Neural crest cell (in vitro differentiated cells): ENCODE data around the gene C1R. TPM values are rescaled to one million over a fixed set of nuclear protein-coding genes. Genes with fewer than 3 reads are reported as not detected.

Experiments
- DNase-seq: peaks from one replicate; pipeline ENCODE4 v3.0.0; 2021; ENCODE audit warnings: low read depth, mixed read lengths, low spot score
- H3K27ac Mint-ChIP-seq: one replicate; pipeline ENCODE4 v1.8.0; 2021; ENCODE audit warnings: mild to moderate bottlenecking, mixed read lengths; ENCODE audit not compliant: unreplicated experiment
- H3K27me3 Mint-ChIP-seq: 2 replicates; pipeline ENCODE4 v1.8.0; 2021; ENCODE audit warnings: low read depth, mild to moderate bottlenecking, mixed read lengths
- H3K36me3 Mint-ChIP-seq: 2 replicates; pipeline ENCODE4 v1.8.0; 2021; ENCODE audit warnings: low read depth, mild to moderate bottlenecking, mixed read lengths
- H3K4me1 Mint-ChIP-seq: 2 replicates; pipeline ENCODE4 v1.8.0; 2021; ENCODE audit warnings: mixed read lengths
- H3K4me3 Mint-ChIP-seq: one replicate; pipeline ENCODE4 v1.8.0; 2021; ENCODE audit warnings: mild to moderate bottlenecking, mixed read lengths
- H3K9me3 Mint-ChIP-seq: 2 replicates; pipeline ENCODE4 v1.8.0; 2021; ENCODE audit warnings: mixed read lengths
- CTCF ChIP-seq: fragments of 200-600 bp; sonication (generic); conservative IDR thresholded peaks from 2 replicates; pipeline ENCODE4 v1.5.0; 2021; ENCODE audit warnings: antibody characterized with exemption, mild to moderate bottlenecking
- total RNA-seq: library from RNA; stranded (reverse); gene quantifications from 2 replicates; pipeline ENCODE4 v1.2.1, GENCODE V29; 2021

Gene C1R
- total RNA-seq, 1 donor from 2014 or later, result 4.0 TPM

- H3K4me3 Mint-ChIP-seq, result no peak overlapping the region
- no peak overlapping the region for H3K27ac Mint-ChIP-seq
- no peaks in the 10 kb centered on the region for H3K36me3 Mint-ChIP-seq
- no peak for DNase-seq
- H3K9me3 Mint-ChIP-seq, result no peaks in the 10 kb centered on the region
- no peaks in the 10 kb centered on the region for H3K4me1 Mint-ChIP-seq
- H3K27me3 Mint-ChIP-seq, result peaks cover 10% of the 10 kb centered on the region
- no peak for TF ChIP-seq CTCF
These were observed 27.1 kb downstream of the C1R start for GRCh38 chr12:7065073-7065623.

GRCh38 chr12:7064516-7064915, 27.7 kb downstream of the C1R start:
- Mint-ChIP-seq H3K4me1 (no peaks in the 10 kb centered on the region), H3K36me3 (no peaks in the 10 kb centered on the region), H3K27ac (no peak overlapping the region), H3K4me3 (no peak overlapping the region), H3K27me3 (peaks cover 12% of the 10 kb centered on the region), H3K9me3 (no peaks in the 10 kb centered on the region)
- no peak for TF ChIP-seq CTCF
- DNase-seq, result no peak

- Mint-ChIP-seq H3K9me3 (no peaks in the 10 kb centered on the region), H3K36me3 (no peaks in the 10 kb centered on the region), H3K4me1 (no peaks in the 10 kb centered on the region), H3K27me3 (peaks cover 17% of the 10 kb centered on the region), H3K27ac (no peak overlapping the region), H3K4me3 (no peak overlapping the region)
- DNase-seq, result no peak
- TF ChIP-seq CTCF, result no peak
These were observed 30.6 kb downstream of the C1R start for GRCh38 chr12:7061596-7061995.

GRCh38 chr12:7061138-7061537, 31.1 kb downstream of the C1R start:
- no peak overlapping the region for H3K4me3 Mint-ChIP-seq
- TF ChIP-seq CTCF, result no peak
- peaks cover 17% of the 10 kb centered on the region for H3K27me3 Mint-ChIP-seq
- H3K9me3 Mint-ChIP-seq, result no peaks in the 10 kb centered on the region
- H3K27ac Mint-ChIP-seq, result peak overlapping the region; percentile 39
- DNase-seq, result no peak
- no peaks in the 10 kb centered on the region for H3K36me3 Mint-ChIP-seq
- H3K4me1 Mint-ChIP-seq, result no peaks in the 10 kb centered on the region

- H3K27me3 Mint-ChIP-seq, result peaks cover 17% of the 10 kb centered on the region
- H3K36me3 Mint-ChIP-seq, result no peaks in the 10 kb centered on the region
- H3K27ac Mint-ChIP-seq, result peak within 1 kb of the TSS; percentile 39
- TF ChIP-seq CTCF, result peak; percentile 42
- no peak for DNase-seq
- H3K9me3 Mint-ChIP-seq, result no peaks in the 10 kb centered on the region
- H3K4me3 Mint-ChIP-seq, result no peak within 1 kb of the TSS
- no peaks in the 10 kb centered on the region for H3K4me1 Mint-ChIP-seq
These were observed 31.8 kb downstream of the C1R start, which contains the start of gene C1S for GRCh38 chr12:7060353-7060954. TSS of gene C1S (plus strand) at chr12:7060718. CDS start at chr12:7061913, 1,195 bp downstream.
